A549 (cell line): ENCODE data around the gene EBP. TPM values are rescaled to one million over a fixed set of nuclear protein-coding genes. Genes with fewer than 3 reads are reported as not detected.

Source experiments
- ATAC-seq, 2 experiments: fragments of 200-7000 bp in 1 of 2; fragments of >200 bp in 1 of 2; cut with Nextera tagmentation in 1 of 2; cut with Tn5 transposase in 1 of 2; 3 replicates each; pipeline versions ENCODE4 v1.8.0 to v1.9.1; 2018 to 2020; ENCODE audit warnings: mild to moderate bottlenecking in 1 of 2, moderate library complexity in 1 of 2
- CTCF ChIA-PET: fragments of 300-600 bp; sonication (Branson Sonifier 250); formaldehyde crosslinking; extraction: SDS; loops from one replicate; lab custom pipeline; 2021; ENCODE audit warnings: antibody characterized with exemption, inconsistent platforms; lab: Yijun Ruan, JAX
- POLR2A ChIA-PET: fragments of 350-600 bp; formaldehyde crosslinking; extraction: SDS; loops from one replicate; lab custom pipeline; 2021; ENCODE audit warnings: antibody characterized with exemption, inconsistent platforms; lab: Yijun Ruan, JAX
- DNase-seq, 2 experiments: peaks; one replicate each; pipeline versions ENCODE4 v3.0.0 to v3.0.0-alpha.2; 2011 to 2016; ENCODE audit warnings: low read depth in 1 of 2, low spot score in 1 of 2
- FAIRE-seq: peaks from 2 replicates; lab custom pipeline; 2011; peaks lifted over from hg19 to GRCh38; lab: Jason Lieb, UNC
- H3K27ac ChIP-seq, 2 experiments: fragments of >200 bp; sonication (Bioruptor Twin); formaldehyde crosslinking; 3 replicates each; pipeline ENCODE4 v1.5.1; 2016 to 2017
- H3K4me1 ChIP-seq: fragments of >200 bp; sonication (Bioruptor Twin); formaldehyde crosslinking; 3 replicates; pipeline ENCODE4 v1.6.1; 2016
- H3K4me2 ChIP-seq: fragments of >200 bp; sonication (Bioruptor Twin); formaldehyde crosslinking; 3 replicates; pipeline ENCODE4 v1.6.1; 2016
- H3K4me3 ChIP-seq: fragments of >200 bp; sonication (Bioruptor Twin); formaldehyde crosslinking; 3 replicates; pipeline ENCODE4 v1.5.1; 2016
- H3K9me3 ChIP-seq: fragments of >200 bp; sonication (Bioruptor Twin); formaldehyde crosslinking; 3 replicates; pipeline ENCODE4 v1.6.1; 2016
- BCL3 ChIP-seq: fragments of >200 bp; sonication (Bioruptor Twin); formaldehyde crosslinking; IDR thresholded peaks from 3 replicates; pipeline ENCODE4 v1.6.1; 2016
- CHD2 ChIP-seq: fragments of 150-350 bp; IDR thresholded peaks from 2 replicates; pipeline ENCODE4 v1.6.1; 2014; ENCODE audit warnings: low read length; ENCODE audit not compliant: partially characterized antibody
- CTCF ChIP-seq: fragments of >200 bp; sonication (Bioruptor Twin); formaldehyde crosslinking; IDR thresholded peaks from 3 replicates; pipeline ENCODE4 v1.5.1; 2016
- EHF ChIP-seq: fragments of 250-450 bp; sonication (Bioruptor Pico); IDR thresholded peaks from 2 replicates; pipeline ENCODE4 v1.5.0; 2020; ENCODE audit warnings: mild to moderate bottlenecking
- EP300 ChIP-seq, 2 experiments: fragments of >200 bp; sonication (Bioruptor Twin); formaldehyde crosslinking; IDR thresholded peaks; 2 replicates in 1 of 2; 3 replicates in 1 of 2; pipeline ENCODE4 v1.6.1; 2016 to 2017
- GATA3 ChIP-seq: IDR thresholded peaks from 2 replicates; pipeline ENCODE4 v1.6.1; 2012; ENCODE audit warnings: borderline replicate concordance
- HMGXB4 ChIP-seq: fragments of 250-450 bp; sonication (Bioruptor Pico); IDR thresholded peaks from 2 replicates; pipeline ENCODE4 v1.5.0; 2021; ENCODE audit warnings: mild to moderate bottlenecking, moderate library complexity, borderline replicate concordance
- HOXB5 ChIP-seq: fragments of 250-450 bp; sonication (Bioruptor Pico); IDR thresholded peaks from 2 replicates; pipeline ENCODE4 v1.5.0; 2020; ENCODE audit warnings: mild to moderate bottlenecking, moderate library complexity
- MAFK ChIP-seq: fragments of 450-650 bp; IDR thresholded peaks from 2 replicates; pipeline ENCODE4 v1.6.1; 2014; ENCODE audit not compliant: partially characterized antibody
- NFE2L2 ChIP-seq: fragments of 150-350 bp; conservative IDR thresholded peaks from 2 replicates; pipeline ENCODE4 v1.6.1; 2014; ENCODE audit warnings: low read length
- NPAS2 ChIP-seq: fragments of 250-450 bp; sonication (Bioruptor Pico); IDR thresholded peaks from 2 replicates; pipeline ENCODE4 v1.8.0; 2022; ENCODE audit warnings: mild to moderate bottlenecking, moderate library complexity, borderline replicate concordance
- PBX3 ChIP-seq: IDR thresholded peaks from 2 replicates; pipeline ENCODE4 v1.6.1; 2012
- PHF8 ChIP-seq: fragments of 200-600 bp; sonication (generic); IDR thresholded peaks from 2 replicates; pipeline ENCODE4 v1.6.1; 2016; ENCODE audit warnings: low read depth, mild to moderate bottlenecking, antibody characterized with exemption, moderate library complexity, borderline replicate concordance
- POLR2AphosphoS2 ChIP-seq: conservative IDR thresholded peaks from 2 replicates; pipeline ENCODE4 v1.6.1; 2012; ENCODE audit warnings: low read length, improper control_type of control experiment, inconsistent platforms
- RAD21 ChIP-seq, 2 experiments: fragments of >200 bp in 1 of 2; sonication (Bioruptor Twin) in 1 of 2; formaldehyde crosslinking in 1 of 2; IDR thresholded peaks in 1 of 2; conservative IDR thresholded peaks in 1 of 2; 2 replicates in 1 of 2; 3 replicates in 1 of 2; pipeline ENCODE4 v1.6.1; 2012 to 2018; ENCODE audit warnings: inconsistent platforms in 1 of 2
- RARB ChIP-seq: fragments of 250-450 bp; sonication (Bioruptor Pico); IDR thresholded peaks from 2 replicates; pipeline ENCODE4 v1.8.0; 2021; ENCODE audit warnings: mild to moderate bottlenecking, moderate library complexity
- RCOR1 ChIP-seq: fragments of 150-350 bp; IDR thresholded peaks from 2 replicates; pipeline ENCODE4 v1.6.1; 2014; ENCODE audit warnings: antibody characterized with exemption, low read length, low read depth
- RFX5 ChIP-seq: fragments of 450-650 bp; IDR thresholded peaks from 2 replicates; pipeline ENCODE4 v1.7.1; 2014; ENCODE audit warnings: antibody characterized with exemption, mild to moderate bottlenecking, moderate library complexity
- TP53 ChIP-seq: fragments of 250-450 bp; sonication (Bioruptor Pico); IDR thresholded peaks from 2 replicates; pipeline ENCODE4 v1.5.0; 2021; ENCODE audit warnings: mild to moderate bottlenecking, moderate library complexity
- ZNF302 ChIP-seq: fragments of 250-450 bp; sonication (Bioruptor Pico); IDR thresholded peaks from 2 replicates; pipeline ENCODE4 v1.9.0; 2021; ENCODE audit warnings: inconsistent platforms, mild to moderate bottlenecking, moderate library complexity
- WGBS: methylation state at CpG from one replicate; pipeline ENCODE4 v1.1.6; 2017; ENCODE audit errors: missing lambda C conversion rate; 5-methylcytosine and 5-hydroxymethylcytosine counted together
- polyA plus RNA-seq, 4 experiments: library from polyadenylated mRNA; depleted of rRNA in 3 of 4; stranded (reverse); fragments of >200 nt; fragmentation: RNase III in 1 of 4; extraction: RNeasy Plus Mini Kit Qiagen cat#74134 plus additional on column Dnase treatment in 1 of 4; gene quantifications; 2 replicates in 3 of 4; 3 replicates in 1 of 4; pipeline ENCODE4 v1.2.3, GENCODE V29; 2011 to 2017

Gene EBP
- polyA plus RNA-seq, 2 of the 4 experiments (the other 2 are of a cell fraction) = 82.9 to 159 TPM

GRCh38 chrX:48569958-48570357 lies 48.4 kb downstream of the EBP start (continued):
- TF ChIP-seq HMGXB4 (CRISPR knock-in tag) (no peak), BCL3 (no peak)

- H3K27ac ChIP-seq = peak overlapping the region; percentile 93 to 100
- peaks cover 23% of the 10 kb centered on the region; the same call in 2 of the 3 replicates for H3K4me1 ChIP-seq
- no peaks in the 10 kb centered on the region for H3K9me3 ChIP-seq
- ChIA-PET CTCF (no interaction called here), POLR2A (interaction anchor here (0.6 to 1.7 kb wide), 15 partner anchors 8 to 1340 kb away, joined by 3 to 14 read pairs (median 5); partner anchors contain the start of genes EBP, HDAC6 and TBC1D25)
- 25% methylated on average over 14 of the region's 19 CpGs for WGBS
- peak; percentile 74 for FAIRE-seq
- peak in 1 of 2 experiments; percentile 22 for DNase-seq
- peak overlapping the region; percentile 81 for H3K4me2 ChIP-seq
- TF ChIP-seq RARB (CRISPR knock-in tag) (no peak), HOXB5 (no peak), GATA3 (no peak), TP53 (CRISPR knock-in tag) (no peak), POLR2AphosphoS2 (no peak), RFX5 (no peak), EHF (CRISPR knock-in tag) (no peak), PBX3 (no peak), NFE2L2 (no peak), NPAS2 (CRISPR knock-in tag) (no peak), ZNF302 (CRISPR knock-in tag) (no peak), EP300 (IDR thresholded peaks at IDR 0.05) (no peak; a peak in 1 of 5 replicates), CTCF (no peak), RCOR1 (no peak), PHF8 (no peak), CHD2 (no peak), MAFK (no peak), RAD21 (conservative IDR thresholded peaks at IDR 0.05 in 1 of 2, IDR thresholded peaks at IDR 0.05 in 1 of 2) (no peak)
- peak in 1 of 2 experiments; percentile 56; a peak in 3 of 6 replicates for ATAC-seq
- peak overlapping the region; percentile 75 for H3K4me3 ChIP-seq
These were observed 52.2 kb downstream of the EBP start for GRCh38 chrX:48573690-48574269.
